HepG2 (cell line): ENCODE measurements around the gene MAGI1. TPM values are rescaled to one million over a fixed set of nuclear protein-coding genes. Genes with fewer than 3 reads are reported as not detected.
A peak's percentile ranks its signal among the peaks of the same experiment; 100 is the strongest.

Experiments used
- ATAC-seq: fragments of 200-7000 bp; cut with Tn5 transposase; 3 replicates; pipeline ENCODE4 v1.9.1; 2020; ENCODE audit warnings: mild to moderate bottlenecking, moderate library complexity
- BruUV-seq: library from RNA; stranded (reverse); fragments of 400-500 nt; replicated peaks from 2 replicates; lab custom pipeline; 2021; lab: Mats Ljungman, UMichigan
- CTCF ChIA-PET: fragments of 300-600 bp; formaldehyde crosslinking; extraction: SDS; loops from one replicate; lab custom pipeline; 2021; ENCODE audit warnings: low total read pairs, inconsistent platforms, low intra/inter-chr PET ratio; lab: Yijun Ruan, JAX
- POLR2A ChIA-PET: fragments of 350-600 bp; sonication (Branson Sonifier 250); formaldehyde crosslinking; loops from one replicate; lab custom pipeline; 2020; ENCODE audit warnings: antibody characterized with exemption, inconsistent platforms; lab: Yijun Ruan, JAX
- DNase-seq: peaks from one replicate; pipeline ENCODE4 v3.0.0-alpha.2; 2015; ENCODE audit warnings: low spot score
- FAIRE-seq: peaks from 3 replicates; lab custom pipeline; 2011; peaks lifted over from hg19 to GRCh38; lab: Jason Lieb, UNC
- H2AFZ ChIP-seq: one replicate; pipeline ENCODE4 v1.6.1; 2011; ENCODE audit warnings: low read length, inconsistent platforms
- H3K27ac ChIP-seq: fragments of 300-600 bp; 3 replicates; pipeline ENCODE4 v1.8.0; 2011; ENCODE audit warnings: mixed run types, mild to moderate bottlenecking, mixed read lengths, low read length, inconsistent platforms; ENCODE audit not compliant: insufficient read depth; ENCODE audit errors: extremely low read length
- H3K27me3 ChIP-seq, 2 experiments: fragments of 200-600 bp in 1 of 2; 2 replicates in 1 of 2; 3 replicates in 1 of 2; pipeline versions ENCODE4 v1.6.0 to v1.8.0; 2011; ENCODE audit warnings: low read length in 2 of 2, mild to moderate bottlenecking in 2 of 2, moderate library complexity in 2 of 2, inconsistent platforms in 1 of 2; ENCODE audit not compliant: insufficient read depth in 2 of 2, control insufficient read depth in 1 of 2
- H3K36me3 ChIP-seq, 2 experiments: fragments of 200-600 bp in 1 of 2; replicated peaks in 1 of 2; 2 replicates in 1 of 2; 3 replicates in 1 of 2; pipeline versions ENCODE4 v1.5.1 to v1.8.0; 2011; ENCODE audit warnings: low read length in 2 of 2, inconsistent platforms in 1 of 2; ENCODE audit not compliant: insufficient read depth in 2 of 2, control insufficient read depth in 1 of 2
- H3K4me1 ChIP-seq: 2 replicates; pipeline ENCODE4 v1.5.1; 2012; ENCODE audit warnings: low read length, inconsistent platforms; ENCODE audit not compliant: insufficient read depth
- H3K4me2 ChIP-seq: 2 replicates; pipeline ENCODE4 v1.6.0; 2011; ENCODE audit warnings: low read depth, low read length, inconsistent platforms
- H3K4me3 ChIP-seq, 3 experiments: fragments of 200-600 bp in 1 of 3; sonication (generic), shearing (Covaris generic) in 1 of 3; replicated peaks in 1 of 3; 2 replicates each; pipeline ENCODE4 v1.5.1; 2011 to 2016; ENCODE audit warnings: low read length in 3 of 3, inconsistent platforms in 2 of 3, low read depth in 2 of 3, mild to moderate bottlenecking in 2 of 3, control low read depth in 1 of 3, mixed read lengths in 1 of 3; ENCODE audit not compliant: insufficient read depth in 1 of 3
- H3K79me2 ChIP-seq: one replicate; pipeline ENCODE4 v1.6.1; 2011; ENCODE audit warnings: low read length, inconsistent platforms; ENCODE audit not compliant: insufficient read depth
- H3K9ac ChIP-seq: 2 replicates; pipeline ENCODE4 v1.6.0; 2011; ENCODE audit warnings: mild to moderate bottlenecking, low read depth, low read length, inconsistent platforms; ENCODE audit not compliant: insufficient read depth
- H3K9me3 ChIP-seq: 2 replicates; pipeline ENCODE4 v1.5.1; 2012; ENCODE audit warnings: mild to moderate bottlenecking, low read length
- H4K20me1 ChIP-seq: 2 replicates; pipeline ENCODE4 v1.6.0; 2011; ENCODE audit warnings: inconsistent platforms, mild to moderate bottlenecking, low read length, moderate library complexity; ENCODE audit not compliant: insufficient read depth
- ADNP ChIP-seq: sonication (generic); formaldehyde crosslinking; IDR thresholded peaks from 2 replicates; pipeline ENCODE4 v1.4.0; 2020; ENCODE audit warnings: missing genetic modification reagents
- ATF5 ChIP-seq: sonication (generic); formaldehyde crosslinking; IDR thresholded peaks from 2 replicates; pipeline ENCODE4 v1.4.0; 2020; ENCODE audit warnings: mild to moderate bottlenecking, low read depth, missing genetic modification reagents
- HDAC2 ChIP-seq: sonication (generic); formaldehyde crosslinking; IDR thresholded peaks from 2 replicates; pipeline ENCODE4 v1.4.0; 2020; ENCODE audit warnings: missing genetic modification reagents
- MED1 ChIP-seq: sonication (generic); formaldehyde crosslinking; IDR thresholded peaks from 2 replicates; pipeline ENCODE4 v1.4.0; 2020; ENCODE audit warnings: missing genetic modification reagents
- NFIC ChIP-seq: IDR thresholded peaks from 2 replicates; pipeline ENCODE4 v1.6.1; 2012; ENCODE audit warnings: mild to moderate bottlenecking, low read length, inconsistent platforms
- REST ChIP-seq, 2 experiments: IDR thresholded peaks; 2 replicates each; pipeline ENCODE4 v1.6.1; 2011 to 2012; ENCODE audit warnings: low read length in 2 of 2, borderline replicate concordance in 1 of 2, low read depth in 1 of 2, mild to moderate bottlenecking in 1 of 2, moderate library complexity in 1 of 2
- STAG1 ChIP-seq: sonication (generic); formaldehyde crosslinking; IDR thresholded peaks from 2 replicates; pipeline ENCODE4 v1.4.0; 2020; ENCODE audit warnings: missing genetic modification reagents
- TEAD3 ChIP-seq: optimal IDR thresholded peaks from 2 replicates; pipeline ENCODE3; 2016; ENCODE audit warnings: borderline replicate concordance
- ZBED4 ChIP-seq: sonication (generic); formaldehyde crosslinking; IDR thresholded peaks from 2 replicates; pipeline ENCODE4 v1.4.0; 2020; ENCODE audit warnings: missing genetic modification reagents, borderline replicate concordance
- ZMYM2 ChIP-seq: sonication (generic); formaldehyde crosslinking; IDR thresholded peaks from 2 replicates; pipeline ENCODE4 v1.8.0; 2022; ENCODE audit warnings: mild to moderate bottlenecking, missing genetic modification reagents
- ZNF629 ChIP-seq: sonication (generic); formaldehyde crosslinking; conservative IDR thresholded peaks from 2 replicates; pipeline ENCODE4 v1.5.0; 2020; ENCODE audit warnings: missing genetic modification reagents
- ZXDC ChIP-seq: sonication (generic); formaldehyde crosslinking; IDR thresholded peaks from 2 replicates; pipeline ENCODE4 v1.5.0; 2020; ENCODE audit warnings: mild to moderate bottlenecking, missing genetic modification reagents
- WGBS: methylation state at CpG from one replicate; pipeline ENCODE4 v1.1.6; 2017; ENCODE audit warnings: low lambda C conversion rate; 5-methylcytosine and 5-hydroxymethylcytosine counted together
- in situ Hi-C: cut with HindIII; loops from 2 replicates; pipeline ENCODE4 v1.10.0; 2017; ENCODE audit warnings: low pct_unique_long_range_greater_than_20kb; ENCODE audit not compliant: extremely low pct_ligation_motif_present
- intact Hi-C: fragments of 100-400 bp; cut with micrococcal nuclease; formaldehyde crosslinking; loops from one replicate; pipeline ENCODE4 v1.10.0; 2022; ENCODE audit not compliant: unreplicated experiment
- polyA plus RNA-seq, 8 experiments: library from polyadenylated mRNA; depleted of rRNA in 3 of 8; stranded (reverse) in 7 of 8; unstranded in 1 of 8; fragments of >200 nt; fragmentation: Illumina TruSeq in 4 of 8; extraction: Trizol in 4 of 8; gene quantifications; 2 replicates each; pipeline versions ENCODE4 v1.2.1 to v1.2.3, GENCODE V29; 2011 to 2016; ENCODE audit warnings: low read depth in 4 of 8, missing spikeins in 1 of 8, mixed read lengths in 1 of 8; ENCODE audit not compliant: insufficient read depth in 1 of 8
- total RNA-seq, 5 experiments: library from RNA; depleted of rRNA; stranded (reverse); fragments of >200 nt; fragmentation: Illumina TruSeq; extraction: Trizol; gene quantifications; 2 replicates each; pipeline ENCODE4 v1.2.3, GENCODE V29; 2016; ENCODE audit warnings: low read depth in 1 of 5

Gene MAGI1
- total and polyA plus RNA-seq, 2 of the 13 experiments (the other 11 are each of a cell fraction or from before 2014, with no cell fraction given), result 22.2 to 26.0 TPM

- TF ChIP-seq ZXDC (CRISPR knock-in tag) (no peak), ZMYM2 (no peak)
These were observed 308.7 kb downstream of the MAGI1 start (continued) for GRCh38 chr3:65729973-65730372.

- Histone ChIP-seq H3K79me2 (peaks cover 19% of the 10 kb centered on the region), H2AFZ (no peak overlapping the region), H3K27ac (peak overlapping the region; percentile 52), H3K4me2 (peak overlapping the region; percentile 54), H3K9me3 (no peaks in the 10 kb centered on the region), H3K36me3 (peaks cover 0 to 2% of the 10 kb centered on the region in 2 experiments; a peak in 2 of 5 replicates), H3K4me3 (no peak overlapping the region), H4K20me1 (peaks cover 37% of the 10 kb centered on the region), H3K27me3 (no peaks in the 10 kb centered on the region), H3K9ac (no peak overlapping the region), H3K4me1 (peaks cover 38% of the 10 kb centered on the region)
- whole genome bisulfite sequencing, result 0% methylated on average over 2 of the region's 2 CpGs
- FAIRE-seq, result peak; percentile 90
- ATAC-seq, result peak; percentile 97
- intact Hi-C loops (loop anchor here (2.0 kb wide), 1 partner anchor 291 kb away; no protein-coding TSS in a partner anchor), in situ Hi-C loops (no loop called here)
- CTCF ChIA-PET, result no interaction called here
- no TSS peak for BruUV-seq
- DNase-seq, result peak; percentile 92
- POLR2A ChIA-PET, result no interaction called here
- peak; percentile 83 for TF ChIP-seq HDAC2
- 0 out of 2 replicates have a peak, but pooled peaks have one; percentile 11 for TF ChIP-seq ZNF629 (CRISPR knock-in tag)
- peak; percentile 70; the same call in 1 of the 2 replicates for TF ChIP-seq NFIC
- TF ChIP-seq ADNP (CRISPR knock-in tag), result no peak
- TF ChIP-seq TEAD3 (CRISPR knock-in tag), result peak; percentile 89
- 0 out of 2 replicates have a peak, but pooled peaks have one; percentile 16 for TF ChIP-seq ZBED4
- 0 out of 4 replicates have a peak, but pooled peaks of 1 of the 2 experiments have one; percentile 32 for TF ChIP-seq REST (IDR thresholded peaks at IDR 0.05; ENCODE audit: borderline replicate concordance in 1 of 2, low read depth in 1 of 2, low read length in 2 of 2)
- TF ChIP-seq MED1 (CRISPR knock-in tag), result peak; percentile 59; the same call in 1 of the 2 replicates
- no peak for TF ChIP-seq ATF5 (CRISPR knock-in tag)
- peak; percentile 22; the same call in 1 of the 2 replicates for TF ChIP-seq STAG1 (CRISPR knock-in tag)
These were observed 309.2 kb downstream of the MAGI1 start for GRCh38 chr3:65729555-65729954.
